Lung (tissue), 16 donors: ENCODE measurements around the gene RASL11B. TPM values are rescaled to one million over a fixed set of nuclear protein-coding genes. Genes with fewer than 3 reads are reported as not detected.

Experiments used
- ATAC-seq: fragments of 200-7000 bp; cut with Tn5 transposase; one replicate; pipeline ENCODE4 v1.9.1; 2020; ENCODE audit warnings: moderate number of reproducible peaks; ENCODE audit not compliant: insufficient read depth, low FRiP score
- DNase-seq, 3 donors: peaks; one replicate each; pipeline ENCODE4 v3.0.0-alpha.2; 2013 to 2017
- H3K27ac ChIP-seq, 2 donors: one replicate each; pipeline ENCODE4 v1.5.1; 2013; ENCODE audit warnings: mild to moderate bottlenecking in 2 of 2, moderate library complexity in 2 of 2, control low read depth in 1 of 2, inconsistent platforms in 1 of 2, low read depth in 1 of 2, low read length in 1 of 2
- H3K27me3 ChIP-seq, 3 donors: one replicate each; pipeline ENCODE4 v1.5.1; 2013; ENCODE audit warnings: low read length in 2 of 3; ENCODE audit not compliant: control insufficient read depth in 3 of 3, insufficient read depth in 3 of 3
- H3K36me3 ChIP-seq, 4 donors: one replicate each; pipeline ENCODE4 v1.5.1; 2013; ENCODE audit warnings: low read length in 4 of 4, mild to moderate bottlenecking in 1 of 4, moderate library complexity in 1 of 4; ENCODE audit not compliant: control insufficient read depth in 4 of 4, insufficient read depth in 4 of 4
- H3K4me1 ChIP-seq, 5 donors: one replicate each; pipeline ENCODE4 v1.5.1; 2013; ENCODE audit warnings: low read length in 5 of 5, mild to moderate bottlenecking in 2 of 5, moderate library complexity in 1 of 5; ENCODE audit not compliant: control insufficient read depth in 5 of 5, insufficient read depth in 5 of 5
- H3K4me3 ChIP-seq: one replicate; pipeline ENCODE4 v1.5.1; 2013; ENCODE audit warnings: mild to moderate bottlenecking, control low read depth, moderate library complexity
- H3K9ac ChIP-seq, 2 donors: one replicate each; pipeline ENCODE4 v1.5.1; 2013; ENCODE audit warnings: low read length in 2 of 2, control low read depth in 1 of 2; ENCODE audit not compliant: insufficient read depth in 1 of 2
- H3K9me3 ChIP-seq, 4 donors: one replicate each; pipeline ENCODE4 v1.5.1; 2013; ENCODE audit warnings: low read length in 3 of 4, mild to moderate bottlenecking in 1 of 4, moderate library complexity in 1 of 4; ENCODE audit not compliant: control insufficient read depth in 4 of 4, insufficient read depth in 3 of 4
- CTCF ChIP-seq: IDR thresholded peaks from 2 replicates; pipeline ENCODE4 v1.5.1; 2012; ENCODE audit warnings: mild to moderate bottlenecking; ENCODE audit errors: control extremely low read depth, extremely low read depth
- WGBS, 2 donors: extraction: QIAGEN DNeasy Blood & Tissue Kit; methylation state at CpG; one replicate each; pipeline ENCODE4 v1.1.7; 2013; 5-methylcytosine and 5-hydroxymethylcytosine counted together
- long read RNA-seq, 5 donors: transcript quantifications; one replicate each; lab custom pipeline, GENCODE V29; 2026
- polyA plus RNA-seq, 2 donors: library from polyadenylated mRNA; stranded (reverse); fragments of 200-250 nt; gene quantifications; one replicate each; pipeline ENCODE4 v1.2.1, GENCODE V29; 2013
- total RNA-seq, 2 donors: library from RNA; depleted of rRNA in 1 of 2; stranded (reverse); fragments of >200 nt in 1 of 2; gene quantifications; one replicate each; pipeline ENCODE4 v1.2.1, GENCODE V29; 2014 to 2021
- donor health status: control.
- donor health status: control.
- donor health status: Bipolar disorder and iron deficiency.
- donor health status: healthy.
- donor health status: DM: yes; HTN: yes; CAD: no.

The RASL11B gene
- total RNA-seq (1 to 10 TPM; 1.0 to 5.7 TPM), polyA plus RNA-seq (1 to 10 TPM; 1.3 to 2.0 TPM)
- long read RNA-seq, donor 1, transcript RASL11B-201 (4 exons, 1,995 nt) = major isoform, 8 of 9 reads
- long read RNA-seq, donor 1, partial matches to known transcripts = 0 of 9 reads
- long read RNA-seq, donor 1, other reads (novel, unspliced or antisense) = 0 of 9 reads
- long read RNA-seq, donor 2, transcript RASL11B-201 (4 exons, 1,995 nt) = major isoform, 9 of 9 reads
- long read RNA-seq, donor 2, partial matches to known transcripts = 0 of 9 reads
- long read RNA-seq, donor 2, other reads (novel, unspliced or antisense) = 0 of 9 reads
- long read RNA-seq, donor 3, partial matches to known transcripts = 6 of 8 reads
- long read RNA-seq, donor 3, other reads (novel, unspliced or antisense) = 0 of 8 reads
- long read RNA-seq, donor 4, partial matches to known transcripts = 9 of 12 reads
- long read RNA-seq, donor 4, other reads (novel, unspliced or antisense) = 0 of 12 reads
- long read RNA-seq, donor 5, transcript RASL11B-201 (4 exons, 1,995 nt) = major isoform, 19 of 32 reads
- long read RNA-seq, donor 5, partial matches to known transcripts = 13 of 32 reads
- long read RNA-seq, donor 5, other reads (novel, unspliced or antisense) = 0 of 32 reads

- Histone ChIP-seq H3K9me3 (peaks cover 0 to 4% (median 1%) of the 10 kb centered on the region in 4 donors), H3K4me3 (peak within 1 kb of the TSS; percentile 69), H3K9ac (peak within 1 kb of the TSS; percentile 25 to 44), H3K27me3 (no peaks in the 10 kb centered on the region), H3K4me1 (peaks cover 6 to 48% (median 19%) of the 10 kb centered on the region in 5 donors), H3K36me3 (peaks cover 0 to 18% (median 7%) of the 10 kb centered on the region in 4 donors), H3K27ac (peak within 1 kb of the TSS; percentile 47 to 56)
- WGBS, 2 donors = 0 to 1% methylated on average over 82 to 94 of the region's 94 CpGs
- ATAC-seq (peak; percentile 98), DNase-seq (peak; percentile 89 to 93 (median 89))
- no peak for TF ChIP-seq CTCF
Measured at GRCh38 chr4:52861879-52862616, at the start of gene RASL11B. Gene RASL11B (plus strand): TSS chr4:52862317. CDS start chr4:52862508, 191 bp downstream.

- DNase-seq (peak; percentile 56 to 72 (median 71)), ATAC-seq (no peak)
- Histone ChIP-seq H3K9me3 (no peaks in the 10 kb centered on the region), H3K4me1 (no peaks in the 10 kb centered on the region), H3K27ac (no peak overlapping the region), H3K27me3 (no peaks in the 10 kb centered on the region), H3K4me3 (no peak overlapping the region), H3K36me3 (no peaks in the 10 kb centered on the region), H3K9ac (no peak overlapping the region)
- no peak for TF ChIP-seq CTCF
- 88 to 92% methylated on average over 4 of the region's 4 CpGs for WGBS, 2 donors
Measured at GRCh38 chr4:52813546-52813945, 48.6 kb upstream of the RASL11B start.

GRCh38 chr4:52822583-52822971 is 39.5 kb upstream of the RASL11B start:
- H3K9ac ChIP-seq = no peak overlapping the region
- no peak overlapping the region for H3K4me3 ChIP-seq
- ATAC-seq (peak; percentile 39), DNase-seq (no peak)
- H3K36me3 ChIP-seq = no peaks in the 10 kb centered on the region
- TF ChIP-seq CTCF = no peak
- WGBS, 2 donors = 66 to 83% methylated on average over 2 of the region's 2 CpGs
- H3K9me3 ChIP-seq = no peaks in the 10 kb centered on the region
- H3K4me1 ChIP-seq = peaks cover 0 to 22% (median 11%) of the 10 kb centered on the region in 5 donors
- no peaks in the 10 kb centered on the region for H3K27me3 ChIP-seq
- peak overlapping the region in 1 of 2 donors; percentile 52 for H3K27ac ChIP-seq
